PFSK-1 (cell line): ENCODE results near the gene SDHB. TPM values are rescaled to one million over a fixed set of nuclear protein-coding genes. Genes with fewer than 3 reads are reported as not detected.

ENCODE experiments used
- FOXP2 ChIP-seq: optimal IDR thresholded peaks from 2 replicates; pipeline ENCODE3; 2011; ENCODE audit warnings: borderline replicate concordance, control low read depth, inconsistent platforms; ENCODE audit not compliant: insufficient read depth; ENCODE audit errors: extremely low read length, extremely low read depth
- POLR2AphosphoS5 ChIP-seq: IDR thresholded peaks from 2 replicates; pipeline ENCODE4 v1.6.1; 2012; ENCODE audit warnings: low read depth, mild to moderate bottlenecking, control low read depth, low read length, moderate library complexity
- REST ChIP-seq, 2 experiments: IDR thresholded peaks; 2 replicates each; pipeline versions ENCODE4 v1.6.1 to v1.8.0; 2011 to 2012; ENCODE audit warnings: low read depth in 2 of 2, low read length in 2 of 2, control low read depth in 1 of 2, inconsistent platforms in 1 of 2, mild to moderate bottlenecking in 1 of 2, moderate library complexity in 1 of 2; ENCODE audit not compliant: insufficient read depth in 1 of 2
- SIN3A ChIP-seq: IDR thresholded peaks from 2 replicates; pipeline ENCODE4 v1.6.1; 2012; ENCODE audit warnings: mild to moderate bottlenecking, low read length, moderate library complexity, borderline replicate concordance; ENCODE audit not compliant: insufficient read depth
- TAF1 ChIP-seq: IDR thresholded peaks from 2 replicates; pipeline ENCODE4 v1.6.1; 2012; ENCODE audit warnings: low read length, control low read depth, borderline replicate concordance; ENCODE audit not compliant: insufficient read depth
- polyA plus RNA-seq: library from polyadenylated mRNA; unstranded; fragments of >200 nt; gene quantifications from one replicate; pipeline ENCODE4 v1.2.1, GENCODE V29; 2012; ENCODE audit warnings: low read depth, missing spikeins; ENCODE audit not compliant: insufficient read length

Gene SDHB
- polyA plus RNA-seq: 198 TPM

- TF ChIP-seq FOXP2 (peak; percentile 82), POLR2AphosphoS5 (peak; percentile 64; the same call in 1 of the 2 replicates), SIN3A (peak; percentile 26; the same call in 1 of the 2 replicates), REST (IDR thresholded peaks at IDR 0.05; ENCODE audit: insufficient read depth in 1 of 2, low read depth in 2 of 2, low read length in 2 of 2) (no peak), TAF1 (peak; percentile 84)
These were observed at the start of gene SDHB for GRCh38 chr1:17053685-17054410. SDHB (minus strand) TSS chr1:17054032; CDS start chr1:17054019, 13 bp downstream.

GRCh38 chr1:17102232-17102631, 48.4 kb upstream of the SDHB start:
- no peak for TF ChIP-seq TAF1
- no peak for TF ChIP-seq SIN3A
- TF ChIP-seq REST (IDR thresholded peaks at IDR 0.05; ENCODE audit: insufficient read depth in 1 of 2, low read depth in 2 of 2, low read length in 2 of 2): no peak
- TF ChIP-seq POLR2AphosphoS5: no peak
- no peak for TF ChIP-seq FOXP2

- TF ChIP-seq POLR2AphosphoS5 (no peak), FOXP2 (no peak), SIN3A (no peak)
These were observed 47.4 kb upstream of the SDHB start for GRCh38 chr1:17101261-17101660.

- TF ChIP-seq SIN3A: no peak
- no peak for TF ChIP-seq TAF1
- no peak for TF ChIP-seq POLR2AphosphoS5
- TF ChIP-seq REST (IDR thresholded peaks at IDR 0.05; ENCODE audit: insufficient read depth in 1 of 2, low read depth in 2 of 2, low read length in 2 of 2): no peak
- no peak for TF ChIP-seq FOXP2
These were observed 45.9 kb upstream of the SDHB start for GRCh38 chr1:17099616-17100340.

- TF ChIP-seq POLR2AphosphoS5 (no peak), REST (IDR thresholded peaks at IDR 0.05; ENCODE audit: insufficient read depth in 1 of 2, low read depth in 2 of 2, low read length in 2 of 2) (no peak), FOXP2 (no peak), TAF1 (no peak), SIN3A (no peak)
These were observed 44.9 kb upstream of the SDHB start for GRCh38 chr1:17098446-17099317.
